ENCODE measurements around the gene YAF2.

- TF ChIP-seq CTCF (IDR thresholded peaks at IDR 0.05) (no peak), POLR2A (IDR thresholded peaks at IDR 0.05) (no peak)
Observed at GRCh38 chr12:42270596-42270995, 32.5 kb upstream of the YAF2 start.

Data from body of pancreas (tissue), 4 donors.